SK-N-SH (cell line): ENCODE data around the gene USP19. TPM values are rescaled to one million over a fixed set of nuclear protein-coding genes. Genes with fewer than 3 reads are reported as not detected.

Source experiments
- CTCF ChIA-PET: fragments of 300-600, 350-600 bp; formaldehyde crosslinking; extraction: SDS; loops from one replicate; lab custom pipeline; 2021; lab: Yijun Ruan, JAX
- POLR2A ChIA-PET: fragments of 350-600 bp; sonication (Branson Sonifier 250); formaldehyde crosslinking; extraction: SDS; loops from one replicate; lab custom pipeline; 2020; ENCODE audit warnings: antibody characterized with exemption, inconsistent platforms; lab: Yijun Ruan, JAX
- DNase-seq: peaks from one replicate; pipeline ENCODE4 v3.0.0; 2012
- H2AFZ ChIP-seq: fragments of 200-600 bp; sonication (generic); 2 replicates; pipeline ENCODE4 v1.8.1; 2016; ENCODE audit warnings: antibody characterized with exemption, mild to moderate bottlenecking, low read depth
- H3F3A ChIP-seq: fragments of 200-600 bp; sonication (generic); replicated peaks from 2 replicates; pipeline ENCODE3; 2016; ENCODE audit warnings: antibody characterized with exemption, mild to moderate bottlenecking; ENCODE audit not compliant: insufficient read depth
- H3K27ac ChIP-seq, 2 experiments: fragments of 200-500 bp in 1 of 2; fragments of 200-600 bp in 1 of 2; sonication (Bioruptor generic) in 1 of 2; sonication (generic), shearing (Covaris generic) in 1 of 2; 2 replicates each; pipeline versions ENCODE4 v1.5.1 to v1.6.1; 2014 to 2016; ENCODE audit warnings: low read depth in 2 of 2, inconsistent platforms in 1 of 2, low read length in 1 of 2, mild to moderate bottlenecking in 1 of 2, mixed read lengths in 1 of 2
- H3K27me3 ChIP-seq: fragments of 200-600 bp; sonication (generic), shearing (Covaris generic); 2 replicates; pipeline ENCODE4 v1.6.1; 2016; ENCODE audit warnings: mixed run types; ENCODE audit not compliant: insufficient read depth
- H3K36me3 ChIP-seq, 2 experiments: fragments of 200-500 bp in 1 of 2; fragments of 200-600 bp in 1 of 2; sonication (Bioruptor generic) in 1 of 2; sonication (generic) in 1 of 2; replicated peaks in 1 of 2; 2 replicates each; pipeline versions ENCODE3 to v1.5.1; 2014 to 2016; ENCODE audit warnings: low read length in 1 of 2, mild to moderate bottlenecking in 1 of 2; ENCODE audit not compliant: insufficient read depth in 2 of 2, control insufficient read depth in 1 of 2
- H3K4me1 ChIP-seq, 2 experiments: fragments of 200-500 bp in 1 of 2; fragments of 200-600 bp in 1 of 2; sonication (Bioruptor generic) in 1 of 2; sonication (generic), shearing (Covaris generic) in 1 of 2; 2 replicates each; pipeline versions ENCODE4 v1.5.1 to v1.6.1; 2014 to 2016; ENCODE audit warnings: low read depth in 1 of 2, low read length in 1 of 2, mixed run types in 1 of 2; ENCODE audit not compliant: insufficient read depth in 2 of 2, control insufficient read depth in 1 of 2
- H3K4me2 ChIP-seq: fragments of 200-600 bp; sonication (generic), shearing (Covaris generic); 2 replicates; pipeline ENCODE4 v1.6.1; 2017; ENCODE audit warnings: mixed run types
- H3K4me3 ChIP-seq, 2 experiments: fragments of 200-500 bp in 1 of 2; fragments of 200-600 bp in 1 of 2; sonication (Bioruptor generic) in 1 of 2; sonication (generic), shearing (Covaris generic) in 1 of 2; 2 replicates each; pipeline versions ENCODE4 v1.5.1 to v1.8.1; 2014 to 2016; ENCODE audit warnings: low read depth in 2 of 2, inconsistent platforms in 1 of 2, low read length in 1 of 2, mild to moderate bottlenecking in 1 of 2, mixed read lengths in 1 of 2, moderate library complexity in 1 of 2
- H3K79me2 ChIP-seq: fragments of 200-600 bp; sonication (generic); 2 replicates; pipeline ENCODE4 v1.8.1; 2017; ENCODE audit warnings: mild to moderate bottlenecking; ENCODE audit not compliant: insufficient read depth
- H3K9ac ChIP-seq: fragments of 200-600 bp; sonication (generic); 2 replicates; pipeline ENCODE4 v1.6.1; 2017; ENCODE audit warnings: mixed run types
- H3K9me2 ChIP-seq: fragments of 200-600 bp; sonication (generic); 2 replicates; pipeline ENCODE4 v1.6.1; 2017; ENCODE audit warnings: mixed run types
- H3K9me3 ChIP-seq: fragments of 200-600 bp; sonication (generic); 2 replicates; pipeline ENCODE4 v1.6.1; 2017; ENCODE audit warnings: mixed run types, mild to moderate bottlenecking, moderate library complexity
- H4K20me1 ChIP-seq: fragments of 200-600 bp; sonication (generic); 2 replicates; pipeline ENCODE4 v1.6.1; 2017; ENCODE audit warnings: mild to moderate bottlenecking, mixed run types; ENCODE audit not compliant: insufficient read depth
- CHD2 ChIP-seq: fragments of 150-350 bp; IDR thresholded peaks from 2 replicates; pipeline ENCODE4 v1.6.1; 2018; ENCODE audit warnings: low read length; ENCODE audit not compliant: partially characterized antibody
- CTCF ChIP-seq: fragments of 200-600 bp; sonication (generic); IDR thresholded peaks from 2 replicates; pipeline ENCODE4 v1.6.1; 2017; ENCODE audit warnings: antibody characterized with exemption, mild to moderate bottlenecking, moderate library complexity
- EP300 ChIP-seq, 2 experiments: IDR thresholded peaks; 2 replicates each; pipeline versions ENCODE4 v1.4.0 to v1.6.1; 2012; ENCODE audit warnings: borderline replicate concordance in 1 of 2, low read depth in 1 of 2, low read length in 1 of 2
- GABPA ChIP-seq: IDR thresholded peaks from 2 replicates; pipeline ENCODE4 v1.4.0; 2012; ENCODE audit warnings: low read depth, mild to moderate bottlenecking
- IRF3 ChIP-seq: fragments of 150-350 bp; IDR thresholded peaks from 2 replicates; pipeline ENCODE4 v1.6.1; 2016; ENCODE audit warnings: mild to moderate bottlenecking, low read depth, low read length
- JUND ChIP-seq: IDR thresholded peaks from 2 replicates; pipeline ENCODE4 v1.4.0; 2012
- MAX ChIP-seq: IDR thresholded peaks from 2 replicates; pipeline ENCODE4 v1.4.0; 2012; ENCODE audit warnings: low read depth
- MEF2A ChIP-seq: IDR thresholded peaks from 2 replicates; pipeline ENCODE4 v1.4.0; 2012; ENCODE audit warnings: low read depth, borderline replicate concordance
- MXI1 ChIP-seq: IDR thresholded peaks from 2 replicates; pipeline ENCODE4 v1.6.1; 2012; ENCODE audit warnings: mild to moderate bottlenecking, low read depth, low read length, improper control_type of control experiment
- NRF1 ChIP-seq: IDR thresholded peaks from 2 replicates; pipeline ENCODE4 v1.6.1; 2012; ENCODE audit warnings: low read depth, mild to moderate bottlenecking, low read length
- PBX3 ChIP-seq: IDR thresholded peaks from 2 replicates; pipeline ENCODE4; 2012
- RAD21 ChIP-seq: IDR thresholded peaks from 2 replicates; pipeline ENCODE4 v1.6.1; 2012; ENCODE audit warnings: mild to moderate bottlenecking, low read length
- SMC3 ChIP-seq: IDR thresholded peaks from 2 replicates; pipeline ENCODE4 v1.6.1; 2012; ENCODE audit warnings: low read depth, low read length, improper control_type of control experiment
- TCF12 ChIP-seq: IDR thresholded peaks from 2 replicates; pipeline ENCODE4 v1.4.0; 2012
- TEAD4 ChIP-seq: IDR thresholded peaks from 2 replicates; pipeline ENCODE4 v1.4.0; 2012; ENCODE audit warnings: mild to moderate bottlenecking, borderline replicate concordance; ENCODE audit not compliant: insufficient read depth
- USF1 ChIP-seq: IDR thresholded peaks from 2 replicates; pipeline ENCODE4 v1.4.0; 2012; ENCODE audit warnings: low read depth, borderline replicate concordance
- YY1 ChIP-seq: IDR thresholded peaks from 2 replicates; pipeline ENCODE4 v1.4.0; 2012; ENCODE audit warnings: low read depth, mild to moderate bottlenecking
- WGBS: methylation state at CpG from one replicate; pipeline ENCODE4 v1.1.6; 2017; ENCODE audit warnings: low lambda C conversion rate; 5-methylcytosine and 5-hydroxymethylcytosine counted together
- polyA plus RNA-seq, 3 experiments: library from polyadenylated mRNA; depleted of rRNA; stranded (reverse); fragments of >200 nt; gene quantifications; 2 replicates each; pipeline ENCODE4 v1.2.3, GENCODE V29; 2012
- TF ChIP-seq, protein P1 (sequence below): fragments of 150-350 bp; IDR thresholded peaks from 2 replicates; pipeline ENCODE4 v1.6.1; 2017; ENCODE audit warnings: antibody characterized with exemption, low read length, low read depth, borderline replicate concordance
- TF ChIP-seq, protein P2 (sequence below): IDR thresholded peaks from 2 replicates; pipeline ENCODE4 v1.6.1; 2012; ENCODE audit warnings: mild to moderate bottlenecking, low read depth, low read length, moderate library complexity

USP19 gene
- polyA plus RNA-seq, 1 of the 3 experiments (the other 2 are of a cell fraction), result 75.6 TPM

DNA sequence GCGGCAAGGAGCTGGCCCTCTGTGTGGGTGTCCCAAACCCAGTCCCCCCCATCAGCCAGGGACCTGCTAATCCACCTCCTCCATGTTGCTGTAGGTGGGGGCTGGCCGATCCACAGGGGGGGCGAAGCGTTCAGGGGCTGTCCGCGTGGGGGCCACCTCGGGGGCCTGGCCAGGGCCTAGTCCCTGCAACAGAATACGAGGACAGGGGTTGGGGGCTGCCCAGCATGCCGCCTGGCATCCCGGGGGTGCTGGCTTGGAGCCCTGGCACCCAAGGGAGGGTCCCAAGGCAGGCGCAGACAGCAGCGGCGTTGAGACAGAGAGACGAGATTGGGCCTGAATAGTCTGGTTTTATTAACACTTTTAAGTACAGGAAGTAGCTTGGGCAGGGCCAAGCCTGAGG is 12.3 kb downstream of the USP19 start:
- H2AFZ ChIP-seq, result no peak overlapping the region

More for the DNA sequence above, 12.3 kb downstream of the USP19 start:
- no peaks in the 10 kb centered on the region for H3K9me2 ChIP-seq
- H3K9me3 ChIP-seq, result no peaks in the 10 kb centered on the region
- no peaks in the 10 kb centered on the region for H3K27me3 ChIP-seq
- TF ChIP-seq CTCF, result no peak
- no peak for TF ChIP-seq CHD2
- TF ChIP-seq YY1, result no peak
- TF ChIP-seq, protein P1, sequence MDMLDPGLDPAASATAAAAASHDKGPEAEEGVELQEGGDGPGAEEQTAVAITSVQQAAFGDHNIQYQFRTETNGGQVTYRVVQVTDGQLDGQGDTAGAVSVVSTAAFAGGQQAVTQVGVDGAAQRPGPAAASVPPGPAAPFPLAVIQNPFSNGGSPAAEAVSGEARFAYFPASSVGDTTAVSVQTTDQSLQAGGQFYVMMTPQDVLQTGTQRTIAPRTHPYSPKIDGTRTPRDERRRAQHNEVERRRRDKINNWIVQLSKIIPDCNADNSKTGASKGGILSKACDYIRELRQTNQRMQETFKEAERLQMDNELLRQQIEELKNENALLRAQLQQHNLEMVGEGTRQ, result no peak
- TF ChIP-seq RAD21, result no peak
- no peak for TF ChIP-seq GABPA
- TF ChIP-seq SMC3, result no peak
- TF ChIP-seq, protein P2, sequence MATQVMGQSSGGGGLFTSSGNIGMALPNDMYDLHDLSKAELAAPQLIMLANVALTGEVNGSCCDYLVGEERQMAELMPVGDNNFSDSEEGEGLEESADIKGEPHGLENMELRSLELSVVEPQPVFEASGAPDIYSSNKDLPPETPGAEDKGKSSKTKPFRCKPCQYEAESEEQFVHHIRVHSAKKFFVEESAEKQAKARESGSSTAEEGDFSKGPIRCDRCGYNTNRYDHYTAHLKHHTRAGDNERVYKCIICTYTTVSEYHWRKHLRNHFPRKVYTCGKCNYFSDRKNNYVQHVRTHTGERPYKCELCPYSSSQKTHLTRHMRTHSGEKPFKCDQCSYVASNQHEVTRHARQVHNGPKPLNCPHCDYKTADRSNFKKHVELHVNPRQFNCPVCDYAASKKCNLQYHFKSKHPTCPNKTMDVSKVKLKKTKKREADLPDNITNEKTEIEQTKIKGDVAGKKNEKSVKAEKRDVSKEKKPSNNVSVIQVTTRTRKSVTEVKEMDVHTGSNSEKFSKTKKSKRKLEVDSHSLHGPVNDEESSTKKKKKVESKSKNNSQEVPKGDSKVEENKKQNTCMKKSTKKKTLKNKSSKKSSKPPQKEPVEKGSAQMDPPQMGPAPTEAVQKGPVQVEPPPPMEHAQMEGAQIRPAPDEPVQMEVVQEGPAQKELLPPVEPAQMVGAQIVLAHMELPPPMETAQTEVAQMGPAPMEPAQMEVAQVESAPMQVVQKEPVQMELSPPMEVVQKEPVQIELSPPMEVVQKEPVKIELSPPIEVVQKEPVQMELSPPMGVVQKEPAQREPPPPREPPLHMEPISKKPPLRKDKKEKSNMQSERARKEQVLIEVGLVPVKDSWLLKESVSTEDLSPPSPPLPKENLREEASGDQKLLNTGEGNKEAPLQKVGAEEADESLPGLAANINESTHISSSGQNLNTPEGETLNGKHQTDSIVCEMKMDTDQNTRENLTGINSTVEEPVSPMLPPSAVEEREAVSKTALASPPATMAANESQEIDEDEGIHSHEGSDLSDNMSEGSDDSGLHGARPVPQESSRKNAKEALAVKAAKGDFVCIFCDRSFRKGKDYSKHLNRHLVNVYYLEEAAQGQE, result no peak
- no peak for TF ChIP-seq EP300 (IDR thresholded peaks at IDR 0.05; ENCODE audit: borderline replicate concordance in 1 of 2, low read depth in 1 of 2, low read length in 1 of 2)
- TF ChIP-seq MEF2A, result no peak
- no peak for TF ChIP-seq MXI1
- no peak for TF ChIP-seq USF1
- no peak for TF ChIP-seq TCF12
- no peak for TF ChIP-seq IRF3
- TF ChIP-seq NRF1, result no peak
- no peak for TF ChIP-seq TEAD4
- TF ChIP-seq JUND, result no peak
- TF ChIP-seq MAX, result no peak
- TF ChIP-seq PBX3, result no peak
- WGBS, result 92% methylated on average over 8 of the region's 14 CpGs
- H3K36me3 ChIP-seq, result peaks cover 4 to 55% of the 10 kb centered on the region in 2 experiments
- H3K4me2 ChIP-seq, result no peak overlapping the region
- no peak overlapping the region for H3K27ac ChIP-seq
- ChIA-PET CTCF (interaction anchor here (0.8 to 1.0 kb wide), 3 partner anchors 9 to 117 kb away, joined by 3 to 4 read pairs (median 3); no protein-coding TSS in a partner anchor), POLR2A (interaction anchor here (1.0 to 1.3 kb wide), 3 partner anchors 9 to 14 kb away, joined by 3 to 10 read pairs (median 4); partner anchors contain the start of gene USP19)
- no peak overlapping the region for H3K4me3 ChIP-seq
- H3K9ac ChIP-seq, result no peak overlapping the region
- DNase-seq, result no peak
- peaks cover 23% of the 10 kb centered on the region for H3K79me2 ChIP-seq
- H3F3A ChIP-seq, result no peaks in the 10 kb centered on the region
- H4K20me1 ChIP-seq, result no peaks in the 10 kb centered on the region
- peaks cover 5 to 16% of the 10 kb centered on the region in 2 experiments; a peak in 2 of 4 replicates for H3K4me1 ChIP-seq
